ENCODE data around the gene ELOVL6.
"Not testable (repeated sequence)": the region's sequence is repeated elsewhere in the genome, so short reads cannot be mapped to it uniquely, and the experiment has no call there.

ELOVL6 gene

DNA sequence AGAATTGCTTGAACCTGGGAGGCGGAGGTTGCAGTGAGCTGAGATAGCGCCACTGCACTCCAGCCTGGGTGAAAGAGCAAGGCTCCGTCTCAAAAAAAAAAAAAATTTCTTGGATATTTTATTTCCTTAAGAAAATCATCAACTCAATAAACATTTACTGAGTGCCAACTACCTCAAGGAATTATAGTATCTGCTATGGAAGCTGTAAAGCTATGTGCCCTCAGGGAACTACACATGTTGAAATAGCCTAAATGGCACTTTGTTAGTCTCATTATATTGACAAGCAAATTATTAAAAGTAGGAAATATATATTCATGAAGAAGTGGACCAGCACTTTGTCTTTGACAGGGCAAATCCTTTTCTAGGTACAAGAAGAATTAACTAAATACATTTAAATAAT lies 40.8 kb downstream of the ELOVL6 start:
- DNase-seq, result no peak

DNA sequence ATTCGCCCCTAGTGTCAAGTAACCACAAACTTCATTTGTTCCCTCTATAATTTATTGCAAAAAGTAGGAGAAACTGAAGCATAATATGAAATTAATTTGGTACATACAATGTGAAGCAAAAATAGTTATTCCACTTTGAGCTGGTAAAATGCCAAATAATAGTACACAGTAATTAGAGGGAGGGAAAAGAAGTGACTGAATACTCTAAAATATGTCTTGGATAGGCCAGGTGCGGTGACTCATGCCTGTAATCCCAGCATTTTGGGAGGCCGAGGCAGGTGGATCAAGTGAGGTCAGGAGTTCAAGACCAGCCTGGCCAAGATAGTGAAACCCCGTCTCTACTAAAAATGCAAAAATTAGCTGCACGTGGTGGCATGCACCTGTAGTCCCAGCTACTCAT lies 41.2 kb downstream of the ELOVL6 start:
- not testable (repeated sequence) for DNase-seq

DNA sequence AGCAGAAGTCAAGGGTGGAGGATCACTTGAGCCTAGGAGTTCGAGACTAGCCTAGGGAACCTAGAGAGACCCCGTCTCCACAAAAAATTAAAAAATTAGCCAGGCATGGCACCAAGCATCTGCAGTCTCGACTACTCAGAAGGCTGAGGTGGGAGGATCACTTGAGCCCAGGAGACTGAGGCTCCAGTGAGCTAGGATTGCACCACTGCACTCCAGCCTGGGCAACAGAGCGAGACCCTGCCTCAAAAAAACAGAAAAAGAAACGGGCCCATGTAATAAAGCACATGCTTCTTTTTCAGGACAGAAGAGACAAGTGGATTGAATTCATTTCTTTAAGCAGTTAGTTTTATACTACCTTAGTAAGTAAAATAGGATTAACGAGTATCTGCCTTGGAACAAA lies 42.0 kb downstream of the ELOVL6 start:
- DNase-seq, result no peak

DNA sequence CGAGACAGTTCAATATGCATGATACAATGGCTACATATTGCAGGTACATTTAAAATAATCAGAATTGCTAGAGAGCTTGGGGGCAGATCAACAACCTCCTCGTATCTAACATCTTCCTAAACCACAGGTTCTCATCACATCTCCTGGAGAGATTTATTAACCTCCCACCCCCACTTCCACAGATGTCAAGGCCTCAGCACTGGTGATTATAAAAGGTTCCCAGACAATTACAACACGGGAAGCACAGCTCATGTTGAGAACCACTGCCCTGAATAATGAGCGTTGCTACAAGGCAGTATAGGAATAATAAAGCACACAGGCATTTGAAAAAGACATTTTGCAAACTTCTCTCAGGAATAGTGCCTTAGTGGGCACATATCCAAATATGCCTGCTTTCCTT lies 42.8 kb downstream of the ELOVL6 start:
- no peak for DNase-seq

DNA sequence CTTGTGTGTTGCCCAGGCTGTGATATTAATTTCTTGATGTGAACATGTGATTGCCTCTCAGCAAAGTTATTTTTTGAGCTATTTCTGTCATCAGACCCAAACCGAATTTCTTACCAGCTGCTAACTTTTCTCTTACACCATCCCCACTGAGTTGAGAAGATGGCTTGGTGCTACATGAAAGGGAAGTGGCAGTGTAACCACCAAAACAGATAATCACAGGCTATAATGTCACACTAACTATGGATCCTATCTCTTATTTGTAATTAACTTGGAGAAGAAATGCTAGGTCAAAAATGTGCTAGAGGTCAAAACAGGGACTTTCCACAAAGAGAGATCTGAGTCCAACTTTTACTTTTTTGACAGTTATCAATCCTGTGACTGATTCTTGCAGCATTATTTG lies 43.8 kb downstream of the ELOVL6 start:
- no peak for DNase-seq

DNA sequence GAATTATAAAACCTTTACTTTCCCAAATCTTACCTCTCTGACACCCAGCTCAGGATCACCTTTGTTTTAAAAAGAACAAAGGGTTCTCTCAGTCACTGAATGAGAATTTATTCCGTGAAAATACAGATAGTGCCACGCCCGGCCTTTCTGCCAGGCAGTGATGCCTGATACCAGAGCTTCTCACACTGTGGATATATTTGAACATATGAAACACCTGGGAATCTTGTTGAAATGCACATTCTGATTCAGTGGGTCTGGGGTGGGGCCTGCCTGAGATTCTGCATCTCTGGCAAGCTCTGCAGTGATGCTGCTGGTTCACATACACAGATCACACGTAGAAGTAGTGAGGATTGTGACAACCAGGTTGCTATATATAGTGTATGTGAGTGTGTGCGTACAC lies 46.0 kb downstream of the ELOVL6 start:
- DNase-seq, result no peak

DNA sequence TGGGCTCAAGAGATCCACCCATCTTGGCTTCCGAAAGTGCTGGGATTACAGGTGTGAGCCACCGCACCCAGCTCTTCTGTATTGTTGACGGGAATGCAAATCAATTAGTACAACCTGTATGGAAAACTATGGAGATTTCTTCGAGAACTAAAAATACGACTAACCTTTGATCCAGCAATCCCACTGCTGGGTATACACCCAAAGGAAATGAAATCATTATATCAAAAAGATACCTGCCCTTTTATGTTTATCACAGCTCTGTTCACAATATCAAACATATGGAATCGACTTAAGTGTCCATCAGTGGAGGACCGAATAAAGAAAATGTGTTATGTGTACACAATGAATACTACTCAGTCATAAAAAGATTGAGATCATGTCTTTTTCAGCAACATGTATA lies 49.3 kb downstream of the ELOVL6 start:
- no peak for DNase-seq

DNA sequence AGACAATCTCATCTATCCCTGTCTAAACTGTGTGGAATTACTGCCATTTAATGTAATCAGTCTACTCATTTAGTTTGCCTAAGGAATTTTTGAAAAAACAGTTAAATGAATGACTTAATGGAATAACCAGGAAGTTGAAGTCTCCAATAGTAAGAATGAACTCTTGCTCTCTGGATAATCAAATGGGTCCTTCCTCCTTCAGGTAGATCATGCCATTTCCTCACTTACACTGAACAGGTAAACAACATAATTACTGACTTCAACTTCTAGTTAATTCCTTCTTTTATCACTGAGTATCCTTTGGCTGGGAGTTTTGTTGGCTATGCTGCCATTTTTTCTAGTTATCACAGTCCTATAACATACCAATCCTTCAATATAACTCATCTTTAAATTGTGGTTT lies 56.0 kb downstream of the ELOVL6 start:
- no peak for DNase-seq

DNA sequence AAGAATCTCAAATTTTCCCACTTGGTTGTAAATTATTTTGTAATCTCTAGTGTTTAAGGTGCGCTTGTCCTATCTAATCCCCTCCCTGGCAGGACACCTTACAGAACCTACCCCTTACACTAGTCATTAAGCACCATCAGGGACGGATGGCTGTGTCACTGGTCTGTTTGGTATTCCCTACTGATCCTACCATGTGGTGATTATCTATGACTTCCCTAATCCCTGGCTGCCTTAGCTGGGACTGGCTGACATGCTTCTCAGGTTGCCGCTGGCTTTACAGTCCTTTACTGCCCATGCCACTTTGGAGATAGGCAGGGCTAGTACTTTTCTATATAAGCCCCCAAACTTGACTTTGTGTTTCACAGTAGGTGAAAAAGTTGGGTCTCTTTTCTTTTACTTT lies 58.6 kb downstream of the ELOVL6 start:
- no peak for DNase-seq

DNA sequence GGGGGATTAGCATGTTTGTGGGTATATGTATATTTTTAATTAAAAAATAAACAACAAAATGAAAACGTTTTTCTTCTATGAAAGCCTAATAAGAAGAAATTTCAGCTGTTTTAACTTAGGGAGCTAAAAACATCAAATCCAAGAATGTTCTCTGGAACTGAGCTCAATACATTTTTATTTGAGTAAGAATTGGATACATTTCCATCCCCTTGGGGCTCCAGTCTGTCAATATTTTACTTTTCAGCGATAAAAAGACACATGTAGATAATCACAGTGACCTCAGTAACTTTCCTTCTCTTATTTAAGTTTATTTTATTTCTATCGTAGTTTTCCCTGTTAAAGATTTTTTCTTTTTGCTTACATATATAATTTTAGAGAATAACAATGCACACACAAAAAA lies 59.3 kb downstream of the ELOVL6 start:
- no peak for DNase-seq

DNA sequence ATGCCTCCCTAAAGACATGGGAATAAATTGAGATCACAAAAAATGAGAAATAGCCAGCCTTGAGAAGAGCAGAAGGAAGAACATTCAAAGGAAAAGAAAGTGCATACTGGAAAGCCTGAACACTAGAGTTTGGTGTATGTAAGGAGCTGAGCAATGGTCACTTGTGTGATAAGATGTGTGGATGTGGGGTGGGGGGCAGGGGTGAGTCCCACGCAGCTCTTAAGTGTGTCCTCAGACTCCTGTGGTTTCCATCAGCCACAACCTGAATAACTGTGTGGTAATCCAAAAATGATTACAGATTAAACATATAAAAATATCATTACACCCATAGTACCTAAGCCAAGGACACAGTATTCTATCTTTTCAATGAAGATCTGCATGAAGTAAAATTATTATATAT lies 59.9 kb downstream of the ELOVL6 start:
- DNase-seq, result no peak

DNA sequence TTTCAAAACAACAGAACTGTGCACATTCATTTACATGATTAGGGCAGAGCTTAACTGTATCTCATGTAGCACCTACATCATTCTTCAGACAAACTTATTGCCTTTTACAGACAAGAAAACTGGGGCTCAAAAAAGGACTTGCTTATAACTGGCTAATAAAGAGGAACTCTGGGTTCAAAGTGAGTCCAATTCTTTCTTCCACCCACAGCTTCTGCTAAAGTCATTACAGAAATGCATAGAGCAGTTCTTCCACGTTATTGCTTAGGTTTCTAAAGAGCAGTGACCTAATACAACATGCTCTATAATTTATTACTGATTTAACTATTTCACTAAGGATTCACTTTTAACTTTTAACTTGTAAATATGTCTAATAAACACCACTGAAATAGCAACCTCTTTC lies 60.6 kb downstream of the ELOVL6 start:
- DNase-seq, result no peak

DNA sequence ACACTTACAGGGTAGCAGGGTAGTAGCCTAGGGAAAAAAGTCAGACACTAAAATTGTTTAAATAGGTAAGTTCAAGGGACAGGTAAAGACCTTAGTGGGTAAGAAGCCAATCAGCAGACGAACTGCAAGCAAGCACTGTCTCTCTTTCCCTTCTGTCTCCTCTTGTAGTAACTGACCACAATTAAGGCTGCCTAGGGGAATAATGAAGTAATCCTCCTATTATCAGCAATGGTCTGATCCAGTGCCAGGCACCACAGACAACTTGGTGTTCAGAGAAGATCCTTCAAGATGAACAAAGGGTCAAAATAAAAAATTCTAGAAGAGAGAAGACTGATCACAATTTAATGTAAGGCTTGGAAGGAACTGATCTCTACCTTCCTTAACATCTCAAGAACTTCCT lies 62.9 kb downstream of the ELOVL6 start:
- no peak for DNase-seq

DNA sequence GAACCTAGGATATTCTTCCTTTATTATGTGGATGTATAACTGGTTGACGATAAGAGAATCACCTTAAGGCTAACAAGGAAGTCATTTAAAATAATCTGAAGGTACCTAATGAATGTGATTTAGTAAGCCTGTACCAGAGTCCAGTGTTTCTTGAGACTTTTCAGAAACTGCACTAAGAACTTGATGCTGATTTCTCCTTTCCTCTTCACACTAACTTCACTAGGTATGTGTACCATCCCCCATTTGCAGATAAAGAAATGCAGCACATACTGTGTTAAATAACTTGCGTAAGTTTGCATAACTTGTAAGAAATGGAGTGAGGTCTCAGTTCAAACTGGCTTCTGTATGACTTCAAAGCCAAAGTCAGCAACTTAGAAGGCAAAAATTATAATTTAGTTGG lies 63.3 kb downstream of the ELOVL6 start:
- no peak for DNase-seq

DNA sequence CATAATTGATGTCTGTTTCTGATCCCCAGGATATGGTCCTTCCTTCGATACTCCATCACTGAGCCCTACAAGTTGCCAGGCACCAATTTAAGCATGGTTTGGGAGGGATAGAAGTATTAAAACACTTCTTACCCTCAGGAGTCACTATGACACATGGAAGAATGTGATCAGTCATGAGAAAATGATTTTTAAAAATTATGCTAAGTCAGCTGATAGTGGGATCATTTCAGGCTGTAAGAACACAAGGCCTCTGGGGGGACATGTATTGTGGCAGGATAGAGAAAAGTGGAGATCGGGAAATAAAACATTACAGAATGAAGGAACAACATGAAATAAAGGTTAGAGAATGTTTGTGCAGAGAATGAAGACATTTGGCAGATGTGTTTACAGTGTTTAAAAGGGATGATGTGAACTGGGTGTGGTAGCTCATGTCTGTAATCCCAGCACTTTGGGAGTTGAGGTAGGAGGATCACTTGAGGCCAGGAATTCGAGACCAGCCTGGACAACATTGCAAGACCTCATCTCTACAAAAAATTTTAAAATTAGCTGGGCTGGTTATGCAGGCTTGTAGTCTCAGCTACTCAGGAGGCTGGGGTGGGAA lies 64.0 kb downstream of the ELOVL6 start:
- DNase-seq, result no peak

DNA sequence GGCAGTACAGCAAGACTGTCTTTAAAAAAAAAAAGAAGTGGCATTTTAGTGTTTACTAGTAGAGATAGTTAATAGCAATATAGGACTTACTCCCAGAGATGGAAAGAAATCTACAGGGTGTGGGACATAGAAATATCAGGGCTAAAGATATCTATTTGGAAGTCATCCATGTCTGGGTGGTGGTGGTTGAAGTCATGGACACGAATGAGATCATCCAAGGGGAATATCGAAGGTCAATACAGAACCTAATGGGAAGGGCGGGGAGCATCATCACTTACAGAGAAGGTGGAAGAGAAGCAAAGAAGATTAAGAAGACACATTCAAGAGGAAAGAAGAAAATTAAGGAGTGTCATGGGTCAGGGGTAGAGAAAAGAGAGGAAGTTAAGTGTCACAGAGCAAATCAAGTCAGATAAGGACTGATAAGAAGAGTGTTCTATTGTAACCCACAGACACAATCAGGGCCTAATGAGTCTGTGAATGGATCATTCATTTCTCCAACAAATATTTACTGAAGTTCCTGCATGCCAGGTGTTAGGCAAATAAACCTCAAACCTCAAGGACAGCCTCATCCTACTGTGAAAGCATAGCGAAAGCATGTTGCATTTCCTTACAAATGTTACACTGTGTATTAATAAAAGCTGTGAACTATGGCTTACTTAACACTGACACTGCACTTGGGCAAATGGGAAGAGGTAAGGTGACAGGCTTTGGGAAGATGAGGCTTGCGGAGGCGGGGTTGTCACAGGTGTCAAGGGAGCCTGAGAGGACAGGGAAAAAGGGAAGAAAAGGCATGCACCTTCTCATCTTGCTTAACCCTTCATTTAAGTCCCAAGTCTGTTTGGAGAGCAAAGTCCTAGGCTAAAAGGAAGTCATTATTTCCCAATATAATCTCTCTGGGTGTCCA lies 65.3 kb downstream of the ELOVL6 start:
- DNase-seq, result no peak

DNA sequence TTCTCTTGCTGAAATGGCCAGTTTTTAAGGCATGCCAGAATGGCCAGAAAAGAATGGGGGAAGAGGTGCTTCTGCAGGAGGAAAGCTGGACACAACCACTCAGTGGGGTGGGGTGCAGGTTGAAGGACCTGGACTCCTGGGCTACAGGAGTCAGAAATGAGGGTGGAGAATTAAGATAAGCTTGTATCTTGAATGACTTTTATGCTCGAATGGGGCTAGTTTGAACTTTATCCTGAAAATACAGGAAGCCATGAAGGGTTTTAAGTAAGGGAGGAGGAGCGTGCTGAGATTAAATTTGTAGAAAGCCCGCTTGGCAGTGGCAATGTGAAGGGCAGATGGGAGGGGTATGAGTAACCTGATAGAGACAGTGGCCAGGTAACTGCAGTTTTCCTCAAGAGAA lies 66.5 kb downstream of the ELOVL6 start:
- no peak for DNase-seq

DNA sequence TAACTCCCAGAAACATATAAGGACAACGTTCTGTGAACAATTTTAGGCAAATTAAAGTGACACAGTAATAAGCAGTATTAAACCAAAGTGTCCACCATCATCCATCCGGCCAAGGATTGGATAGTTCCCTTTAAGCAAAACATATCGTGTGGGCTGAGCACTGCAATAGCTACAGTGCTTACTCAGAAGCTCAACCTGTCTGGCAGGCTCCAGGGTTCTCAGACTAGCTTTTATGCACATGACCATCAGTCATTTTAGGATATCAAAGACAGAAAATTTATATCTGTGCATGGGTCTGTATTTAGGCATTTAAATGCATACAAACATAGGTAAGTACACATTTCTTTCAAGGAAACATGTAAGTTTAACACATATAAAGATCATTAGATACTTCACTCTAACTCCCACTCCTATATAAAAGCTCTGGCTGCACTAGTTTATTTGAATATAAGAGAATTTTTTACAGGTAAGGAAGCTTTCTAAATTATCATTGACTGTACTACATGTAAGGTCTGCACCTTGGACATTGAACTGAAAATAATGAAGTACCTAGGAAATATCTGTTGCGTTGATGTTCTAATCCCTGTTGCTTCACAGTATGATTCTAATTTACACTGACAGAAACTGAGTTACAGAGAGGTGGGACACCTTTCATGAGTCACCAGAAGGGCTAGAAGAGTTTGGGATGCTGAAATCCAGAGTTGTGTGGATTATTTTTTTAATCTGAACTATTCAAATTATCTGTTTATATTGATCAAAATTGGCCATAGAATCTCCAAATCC lies 67.6 kb downstream of the ELOVL6 start:
- DNase-seq, result no peak

DNA sequence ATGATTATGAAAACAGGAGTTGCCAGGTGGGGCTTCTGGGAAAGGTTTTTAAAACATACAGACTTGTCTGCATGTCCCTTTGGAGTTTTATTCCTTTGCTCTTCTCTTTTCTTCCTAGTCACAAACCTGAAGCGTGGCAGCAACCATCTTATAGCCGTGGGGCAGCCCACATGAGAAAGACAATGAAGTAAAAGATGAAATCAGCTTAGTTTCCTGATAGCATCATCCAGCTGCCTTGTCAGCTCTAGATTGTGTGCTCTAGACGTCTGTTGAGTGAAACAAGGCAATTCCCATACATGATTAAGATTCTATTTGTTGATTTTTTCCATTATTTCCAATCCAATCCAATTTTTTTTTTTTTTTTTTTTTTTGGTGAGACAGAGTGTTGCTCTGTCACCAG lies 68.9 kb downstream of the ELOVL6 start:
- no peak for DNase-seq

DNA sequence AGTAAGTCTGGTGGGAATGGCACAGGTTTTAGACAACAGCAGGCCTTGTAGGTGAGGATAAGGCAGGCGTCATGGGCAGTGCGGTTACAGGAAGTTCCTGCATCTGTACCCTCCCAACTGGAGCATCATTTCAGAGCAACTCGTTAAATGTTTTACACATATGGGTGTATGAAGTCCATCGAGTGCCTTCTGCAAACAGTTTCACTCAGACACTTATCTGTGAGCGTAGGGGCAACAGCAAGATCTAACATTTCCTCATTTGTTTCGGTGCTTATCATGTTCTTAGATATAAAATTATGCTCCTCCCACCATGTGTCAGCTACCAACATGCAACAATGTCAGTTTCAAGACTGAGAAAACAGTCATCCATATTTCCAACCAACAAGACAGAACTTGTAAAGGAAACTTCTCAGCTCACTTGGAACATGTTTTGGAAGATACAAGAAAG lies 69.9 kb downstream of the ELOVL6 start:
- DNase-seq, result no peak

DNA sequence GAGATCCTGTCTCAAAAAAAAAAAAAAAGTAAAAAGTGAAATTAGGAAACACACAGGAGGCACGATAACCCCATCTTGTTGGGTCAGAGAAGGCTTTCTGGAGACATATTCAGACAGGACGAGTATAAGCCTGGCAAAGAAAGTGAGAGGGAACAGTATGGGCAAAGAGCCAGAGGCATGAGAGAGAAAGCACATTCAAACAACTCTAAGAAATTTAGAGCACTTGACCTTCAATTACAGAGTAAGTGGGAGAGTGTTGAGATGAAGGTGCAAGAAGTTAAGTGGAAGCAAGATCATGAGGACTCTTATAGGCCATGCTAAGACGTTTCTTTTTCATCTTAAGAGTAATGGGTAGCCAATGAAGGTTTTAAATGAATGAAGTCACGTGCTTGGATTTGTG lies 70.4 kb downstream of the ELOVL6 start:
- DNase-seq, result no peak

DNA sequence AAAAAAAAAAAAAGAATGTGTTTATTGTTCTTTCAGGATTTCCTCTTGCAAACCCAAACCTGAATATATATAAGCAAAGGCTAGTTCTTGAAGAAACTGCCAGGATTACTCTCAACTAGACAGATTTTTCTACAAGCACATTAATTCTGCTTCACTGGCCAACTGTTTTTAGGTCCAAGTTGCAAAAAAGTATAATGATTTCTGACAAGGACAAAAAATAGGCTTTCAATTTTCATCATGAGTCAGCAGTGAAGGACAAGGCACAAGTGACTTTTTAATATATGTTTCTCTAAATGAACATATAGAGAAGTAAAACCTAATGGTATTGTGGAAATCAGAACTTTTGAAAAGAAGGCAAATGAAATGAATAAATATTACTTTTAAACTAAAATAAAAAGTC lies 73.7 kb downstream of the ELOVL6 start:
- DNase-seq, result no peak

DNA sequence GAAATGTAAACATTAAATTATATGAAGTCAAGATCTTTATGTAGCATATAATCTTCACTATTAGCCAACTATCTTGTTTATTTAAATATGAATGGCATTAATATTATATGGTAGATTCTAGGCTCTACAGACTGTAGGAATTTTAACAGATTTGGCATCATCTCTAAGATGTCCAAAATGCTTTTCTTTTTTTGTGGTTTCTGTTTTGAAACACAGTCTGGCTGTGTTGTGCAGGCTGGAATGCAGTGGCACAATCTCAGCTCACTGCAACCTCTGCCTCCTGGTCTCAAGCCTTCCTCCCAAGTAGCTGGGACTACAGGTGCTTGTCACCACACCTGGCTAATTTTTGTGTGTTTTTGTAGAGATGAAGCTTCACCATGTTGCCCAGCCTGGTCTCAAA lies 76.2 kb downstream of the ELOVL6 start:
- DNase-seq, result no peak

DNA sequence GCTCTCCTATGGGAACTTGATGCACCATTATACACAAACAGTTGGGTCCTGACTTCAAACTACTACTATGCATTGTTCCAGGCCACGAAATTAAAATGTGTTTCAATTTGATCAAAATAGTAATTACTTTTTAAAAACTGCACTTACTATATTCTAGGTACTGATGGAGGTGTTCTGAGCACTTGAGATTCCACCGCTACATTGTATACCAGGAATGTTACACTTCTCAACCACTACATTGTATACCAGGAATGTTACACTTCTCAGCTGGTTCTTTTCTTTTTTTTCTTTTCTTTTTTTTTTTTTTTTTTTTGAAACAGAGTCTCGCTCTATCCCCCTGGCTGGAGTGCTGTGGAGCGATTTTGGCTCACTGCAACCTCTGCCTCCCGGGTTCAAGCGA lies 77.9 kb downstream of the ELOVL6 start:
- no peak for DNase-seq

Measured in NCI-H1436 (cell line).